HG03558 (cell line): ENCODE results near the gene SYNPO2.

ENCODE experiments used
- ATAC-seq: cut with Tn5 transposase; IDR thresholded peaks from one replicate; pipeline ENCODE4 v1.9.1; 2021; ENCODE audit warnings: moderate number of reproducible peaks; ENCODE audit not compliant: unreplicated experiment; ENCODE audit errors: extremely low read depth

SYNPO2 gene

DNA sequence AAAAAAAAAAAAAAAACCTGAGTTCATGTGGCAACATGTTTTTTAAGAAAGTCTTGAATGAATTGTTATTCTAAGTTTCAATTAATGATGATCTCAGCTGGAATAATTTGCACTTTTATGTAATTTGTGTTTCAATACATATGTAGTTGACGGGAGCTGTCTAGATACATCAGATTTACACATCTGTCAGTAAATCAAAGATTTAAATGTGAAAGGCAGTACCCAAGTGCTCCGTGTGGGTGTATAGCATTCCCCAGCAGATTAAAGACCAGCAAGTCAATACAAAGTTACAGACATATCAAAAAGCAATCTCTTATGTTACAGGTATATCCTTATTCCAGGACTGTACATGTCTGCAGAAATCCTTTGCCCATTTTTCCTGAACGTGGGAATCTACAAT, 35.2 kb downstream of the SYNPO2 start:
- no peak for ATAC-seq

GRCh38 chr4:118927974-118928373, 39.3 kb downstream of the SYNPO2 start:
- ATAC-seq: no peak

GRCh38 chr4:118930255-118930654, 41.6 kb downstream of the SYNPO2 start:
- ATAC-seq: no peak

DNA sequence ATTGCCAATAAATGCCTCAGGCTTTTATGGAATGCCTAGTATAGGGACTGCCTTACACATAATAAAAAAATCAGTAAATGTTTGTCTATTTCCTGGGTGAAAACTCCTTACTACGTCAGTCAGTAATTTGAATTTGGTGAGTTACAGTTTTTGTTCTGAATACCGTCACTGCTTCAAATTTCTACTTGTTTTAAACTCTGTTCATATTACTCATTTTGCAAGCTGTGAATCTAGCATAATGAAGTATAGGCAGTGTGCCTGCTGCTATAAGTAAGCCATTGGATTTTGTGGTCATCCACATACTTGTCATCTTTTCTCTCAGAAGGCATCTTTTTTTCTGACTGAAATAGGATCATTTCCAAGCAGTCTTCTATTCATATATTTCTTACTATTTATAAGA, 43.1 kb downstream of the SYNPO2 start:
- ATAC-seq: no peak

GRCh38 chr4:118935819-118936218, 47.2 kb downstream of the SYNPO2 start:
- no peak for ATAC-seq

DNA sequence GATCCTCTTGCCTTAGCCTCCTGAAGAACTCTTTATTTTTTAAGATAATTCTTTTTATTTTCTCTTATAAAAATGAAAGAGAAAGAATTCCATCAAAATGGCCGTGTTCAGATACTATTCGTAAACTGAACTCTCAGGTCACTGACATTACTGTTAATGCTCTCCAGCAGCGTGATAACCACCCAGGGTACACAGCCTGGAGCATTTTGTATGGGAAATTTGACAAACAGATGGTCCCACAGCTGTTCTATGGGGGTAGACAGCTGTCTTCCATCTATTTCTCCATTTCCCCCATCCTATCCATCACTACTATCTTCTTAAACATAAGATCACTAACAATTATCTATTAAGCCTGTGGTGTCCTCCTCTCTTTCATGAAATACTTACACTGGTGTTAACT, 47.8 kb downstream of the SYNPO2 start:
- ATAC-seq: no peak

GRCh38 chr4:118939169-118939783, 50.6 kb downstream of the SYNPO2 start:
- no peak for ATAC-seq

GRCh38 chr4:118941149-118941548, 52.5 kb downstream of the SYNPO2 start:
- no peak for ATAC-seq

- ATAC-seq: no peak
These were observed 53.1 kb downstream of the SYNPO2 start for GRCh38 chr4:118941799-118942198.

- no peak for ATAC-seq
These were observed 53.8 kb downstream of the SYNPO2 start for GRCh38 chr4:118942465-118942864.

GRCh38 chr4:118947095-118947494, 58.4 kb downstream of the SYNPO2 start:
- ATAC-seq: no peak

DNA sequence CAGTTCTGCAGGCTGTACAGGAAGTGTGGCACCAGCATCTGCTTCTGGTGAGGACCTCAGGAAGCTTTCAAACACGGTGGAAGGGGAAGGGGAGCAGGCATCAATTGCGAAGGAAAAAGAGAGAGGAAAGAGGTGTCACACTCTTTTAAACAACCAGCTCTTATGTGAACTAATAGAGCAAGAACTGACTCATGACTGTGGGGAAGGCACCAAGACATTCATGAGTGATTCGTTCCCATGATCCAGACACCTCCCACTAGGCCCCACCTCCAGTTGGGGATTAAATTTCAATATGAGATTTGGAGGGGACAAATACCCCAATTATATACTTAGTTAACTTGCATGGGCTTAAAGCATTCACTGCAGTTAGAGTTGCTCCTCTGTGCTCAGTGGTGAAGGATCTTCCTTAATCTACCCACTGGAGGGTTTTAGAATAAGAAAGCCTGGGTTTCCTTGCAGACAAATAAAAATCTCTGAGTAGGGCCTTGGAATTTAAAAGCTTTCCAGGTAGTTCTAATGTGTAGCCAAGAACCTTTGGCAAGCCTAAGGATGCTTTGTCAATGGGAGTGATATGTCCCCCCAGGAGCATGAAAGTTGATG, 60.0 kb downstream of the SYNPO2 start:
- ATAC-seq: no peak

DNA sequence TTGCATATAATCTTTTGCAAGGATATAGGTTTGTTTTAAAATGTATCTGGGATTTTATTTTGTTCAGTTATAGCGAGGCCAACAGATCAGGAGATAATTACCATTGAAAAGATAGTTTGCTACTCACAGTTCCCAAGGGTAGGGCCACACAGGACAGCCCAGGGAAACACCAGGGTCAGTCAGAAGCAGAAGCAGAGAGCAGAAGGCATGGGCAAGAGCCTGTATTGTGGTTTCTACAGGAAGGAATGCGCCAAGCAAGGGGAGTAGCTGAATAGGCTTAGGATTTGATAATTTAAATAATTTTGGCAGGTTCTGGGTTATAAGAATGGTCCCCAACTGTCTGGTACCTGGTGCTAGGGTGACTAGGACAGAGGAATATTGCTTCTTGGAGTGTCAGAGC, 61.6 kb downstream of the SYNPO2 start:
- ATAC-seq: no peak

- no peak for ATAC-seq
These were observed 62.4 kb downstream of the SYNPO2 start for GRCh38 chr4:118950929-118951570.

DNA sequence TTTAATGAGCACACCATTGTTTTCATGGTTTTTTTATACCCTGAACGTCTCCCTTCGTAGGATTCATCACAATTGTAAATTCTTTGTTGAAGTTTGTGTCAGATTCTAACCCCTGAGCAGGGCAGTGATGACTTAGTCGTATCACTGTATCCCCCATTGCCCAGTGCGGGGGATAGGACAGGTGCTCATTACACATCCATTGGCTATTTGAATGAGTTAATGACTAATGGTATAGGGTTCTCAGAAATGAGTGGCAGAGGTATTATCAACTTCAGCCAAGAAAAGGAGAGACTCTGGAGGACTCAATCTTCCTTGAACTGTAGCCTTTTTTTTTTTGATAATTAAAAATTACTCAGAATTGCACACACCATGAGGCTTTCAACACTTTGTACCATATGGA, 64.6 kb downstream of the SYNPO2 start:
- no peak for ATAC-seq

- no peak for ATAC-seq
These were observed 65.6 kb downstream of the SYNPO2 start for GRCh38 chr4:118954246-118954645.

GRCh38 chr4:118955515-118955914, 66.9 kb downstream of the SYNPO2 start:
- ATAC-seq: no peak

- ATAC-seq: no peak
These were observed 69.2 kb downstream of the SYNPO2 start for GRCh38 chr4:118957722-118958445.

- ATAC-seq: no peak
These were observed 73.9 kb downstream of the SYNPO2 start for GRCh38 chr4:118962540-118962939.

GRCh38 chr4:118964891-118965411, 76.3 kb downstream of the SYNPO2 start:
- ATAC-seq: no peak

DNA sequence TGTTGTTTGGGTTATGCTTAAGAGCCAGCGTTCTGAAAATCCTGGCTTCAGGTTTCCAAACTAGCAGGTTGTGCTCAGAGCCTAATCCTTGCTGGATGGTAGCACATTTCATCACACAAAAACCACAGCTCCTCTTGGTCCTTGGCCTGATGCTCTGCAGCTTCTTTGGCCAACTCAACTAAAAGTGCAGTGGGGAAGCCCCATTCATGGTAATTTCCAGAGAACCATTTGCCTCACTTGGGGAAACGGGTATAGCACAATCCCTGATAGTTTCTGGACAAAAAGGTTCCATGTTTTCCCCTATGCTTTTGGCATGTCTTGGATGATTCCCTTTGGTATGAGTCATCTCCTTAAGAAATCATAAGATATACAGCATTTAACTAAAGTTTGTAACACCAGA, 78.7 kb downstream of the SYNPO2 start:
- ATAC-seq: no peak
